NCI-H1417 treated with DMSO at 0.1 percent for 48 hours (cell line): ENCODE results near the gene PPWD1.
A peak's percentile ranks its signal among the peaks of the same experiment; 100 is the strongest.

Experiments used
- DNase-seq: peaks from one replicate; lab custom pipeline; 2025; lab: John Stamatoyannopoulos, UW

The PPWD1 gene

GRCh38 chr5:65624025-65624570 is 61.0 kb downstream of the PPWD1 start, which contains the start of gene TRIM23:
TSS of gene TRIM23 (minus strand) at chr5:65624333. CDS start at chr5:65624274, 59 bp downstream.
- peak; percentile 70 for DNase-seq

GRCh38 chr5:65624571-65625555 is 61.8 kb downstream of the PPWD1 start, which contains the start of the genes SHLD3 and TRAPPC13:
TSS of gene SHLD3 (plus strand) at chr5:65625027. CDS start at chr5:65629588, 4,561 bp downstream.
TSS of gene TRAPPC13 (plus strand) at chr5:65625027. CDS start at chr5:65625061, 34 bp downstream.
- DNase-seq: peak; percentile 88

GRCh38 chr5:65625743-65626142 is 62.6 kb downstream of the PPWD1 start:
- DNase-seq: no peak

DNA sequence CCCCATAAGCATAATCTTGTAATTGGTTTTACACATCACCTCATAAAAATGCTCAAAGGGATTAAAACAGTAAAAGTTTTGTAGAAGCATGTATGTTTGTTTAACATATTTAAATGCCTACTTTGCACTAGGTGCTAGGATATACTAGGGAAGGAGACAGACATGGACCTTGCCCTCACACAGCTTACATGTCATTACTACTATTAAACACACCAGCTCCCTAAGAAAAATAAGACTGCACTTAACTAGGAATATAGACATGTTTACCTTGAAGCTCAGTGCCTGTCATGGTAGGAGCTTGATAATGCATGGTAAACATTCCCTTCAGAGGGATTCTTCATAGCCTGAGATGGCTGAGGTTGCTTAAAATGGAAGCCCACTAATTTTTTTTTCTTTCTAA is 67.9 kb downstream of the PPWD1 start:
- no peak for DNase-seq
